Muscle of leg (tissue), 11 donors: Measurements from ENCODE around the gene WAC. TPM values are rescaled to one million over a fixed set of nuclear protein-coding genes. Genes with fewer than 3 reads are reported as not detected.

Experiments
- DNase-seq: peaks from one replicate; pipeline ENCODE4 v3.0.0; 2013
- H3K27ac ChIP-seq: one replicate; pipeline ENCODE4 v1.5.1; 2013; ENCODE audit warnings: mild to moderate bottlenecking, low read length, control low read depth
- H3K27me3 ChIP-seq: one replicate; pipeline ENCODE4 v1.6.1; 2013; ENCODE audit warnings: low read length; ENCODE audit not compliant: control insufficient read depth, insufficient read depth
- H3K36me3 ChIP-seq: one replicate; pipeline ENCODE4 v1.6.1; 2013; ENCODE audit warnings: low read length; ENCODE audit not compliant: control insufficient read depth, insufficient read depth
- H3K4me1 ChIP-seq: one replicate; pipeline ENCODE4 v1.6.1; 2013; ENCODE audit warnings: low read length; ENCODE audit not compliant: control insufficient read depth, insufficient read depth
- H3K4me3 ChIP-seq: one replicate; pipeline ENCODE4 v1.5.1; 2013; ENCODE audit warnings: low read length, control low read depth
- H3K9me3 ChIP-seq: replicated peaks from 2 replicates; pipeline ENCODE4 v1.6.1; 2013; ENCODE audit warnings: low read depth, low read length; ENCODE audit not compliant: control insufficient read depth
- WGBS: methylation state at CpG from one replicate; pipeline ENCODE4 v1.1.5; 2013; ENCODE audit warnings: missing lambda C conversion rate; ENCODE audit not compliant: insufficient coverage; 5-methylcytosine and 5-hydroxymethylcytosine counted together
- polyA plus RNA-seq, 8 donors: library from polyadenylated mRNA; unstranded; fragments of 120-200 nt; gene quantifications; one replicate each; pipeline versions ENCODE4 v1.2.1 to v1.2.3, GENCODE V29; 2013; ENCODE audit warnings: inconsistent platforms in 1 of 8, low replicate concordance in 1 of 8; ENCODE audit not compliant: insufficient read length in 8 of 8, insufficient read depth in 1 of 8
- total RNA-seq: library from RNA; stranded (reverse); fragments of 120-200 nt; gene quantifications from one replicate; pipeline ENCODE4 v1.2.4, GENCODE V29; 2013

The WAC gene
- total and polyA plus RNA-seq, 9 donors = 50.5 to 92.6 (median 80.2) TPM

- no peak for DNase-seq
- H3K9me3 ChIP-seq = no peaks in the 10 kb centered on the region
- no peaks in the 10 kb centered on the region for H3K27me3 ChIP-seq
- no peaks in the 10 kb centered on the region for H3K4me1 ChIP-seq
- H3K36me3 ChIP-seq = peaks cover 10% of the 10 kb centered on the region
- WGBS = 61% methylated on average over 2 of the region's 4 CpGs
- H3K4me3 ChIP-seq = no peak overlapping the region
- no peak overlapping the region for H3K27ac ChIP-seq
These were observed 44.6 kb downstream of the WAC start for GRCh38 chr10:28577506-28577905.

- Histone ChIP-seq H3K27me3 (no peaks in the 10 kb centered on the region), H3K9me3 (no peaks in the 10 kb centered on the region), H3K27ac (no peak overlapping the region), H3K4me1 (no peaks in the 10 kb centered on the region), H3K4me3 (no peak overlapping the region), H3K36me3 (peaks cover 10% of the 10 kb centered on the region)
- no CpG with 5 or more reads among the region's 2 CpGs for WGBS
- DNase-seq = no peak
These were observed 45.5 kb downstream of the WAC start for GRCh38 chr10:28578454-28578853.

GRCh38 chr10:28580825-28581224, 47.9 kb downstream of the WAC start:
- no peaks in the 10 kb centered on the region for H3K27me3 ChIP-seq
- H3K9me3 ChIP-seq = no peaks in the 10 kb centered on the region
- H3K4me1 ChIP-seq = no peaks in the 10 kb centered on the region
- no peak overlapping the region for H3K27ac ChIP-seq
- WGBS = no CpG with 5 or more reads among the region's 1 CpG
- H3K4me3 ChIP-seq = no peak overlapping the region
- H3K36me3 ChIP-seq = peaks cover 15% of the 10 kb centered on the region
- no peak for DNase-seq

GRCh38 chr10:28581916-28582315, 49.0 kb downstream of the WAC start:
- Histone ChIP-seq H3K4me1 (peaks cover 2% of the 10 kb centered on the region), H3K36me3 (peaks cover 15% of the 10 kb centered on the region)
- WGBS = 75% methylated on average over 1 of the region's 2 CpGs

GRCh38 chr10:28585076-28585475, 52.2 kb downstream of the WAC start:
- H3K9me3 ChIP-seq = no peaks in the 10 kb centered on the region
- no peak overlapping the region for H3K4me3 ChIP-seq
- H3K27me3 ChIP-seq = no peaks in the 10 kb centered on the region
- no peak overlapping the region for H3K27ac ChIP-seq
- no CpG with 5 or more reads among the region's 6 CpGs for WGBS
- H3K4me1 ChIP-seq = peaks cover 4% of the 10 kb centered on the region
- H3K36me3 ChIP-seq = peaks cover 13% of the 10 kb centered on the region
- DNase-seq = no peak

More at GRCh38 chr10:28581916-28582315, 49.0 kb downstream of the WAC start:
- H3K9me3 ChIP-seq = no peaks in the 10 kb centered on the region
- H3K27me3 ChIP-seq = no peaks in the 10 kb centered on the region
- no peak for DNase-seq
- no peak overlapping the region for H3K27ac ChIP-seq
- no peak overlapping the region for H3K4me3 ChIP-seq

GRCh38 chr10:28586176-28586575, 53.3 kb downstream of the WAC start:
- H3K36me3 ChIP-seq = peaks cover 16% of the 10 kb centered on the region
- no peak overlapping the region for H3K27ac ChIP-seq
- H3K4me1 ChIP-seq = peaks cover 4% of the 10 kb centered on the region

GRCh38 chr10:28587270-28587969, 54.5 kb downstream of the WAC start:
- WGBS = no CpG with 5 or more reads among the region's 5 CpGs
- H3K27me3 ChIP-seq = no peaks in the 10 kb centered on the region
- peak; percentile 82 for DNase-seq
- no peak overlapping the region for H3K4me3 ChIP-seq
- H3K4me1 ChIP-seq = peaks cover 4% of the 10 kb centered on the region
- H3K27ac ChIP-seq = peak overlapping the region; percentile 7
- H3K36me3 ChIP-seq = peaks cover 21% of the 10 kb centered on the region
- no peaks in the 10 kb centered on the region for H3K9me3 ChIP-seq

More at GRCh38 chr10:28586176-28586575, 53.3 kb downstream of the WAC start:
- DNase-seq = no peak
- Histone ChIP-seq H3K27me3 (no peaks in the 10 kb centered on the region), H3K4me3 (no peak overlapping the region), H3K9me3 (no peaks in the 10 kb centered on the region)
- no CpG with 5 or more reads among the region's 4 CpGs for WGBS

- H3K4me1 ChIP-seq = peaks cover 4% of the 10 kb centered on the region
- WGBS = no CpG with 5 or more reads among the region's 1 CpG
- H3K27me3 ChIP-seq = no peaks in the 10 kb centered on the region
- H3K9me3 ChIP-seq = no peaks in the 10 kb centered on the region
- no peak overlapping the region for H3K4me3 ChIP-seq
- peaks cover 21% of the 10 kb centered on the region for H3K36me3 ChIP-seq
- peak; percentile 81 for DNase-seq
- H3K27ac ChIP-seq = no peak overlapping the region
These were observed 55.0 kb downstream of the WAC start for GRCh38 chr10:28587970-28588290.

- Histone ChIP-seq H3K27ac (no peak overlapping the region), H3K4me1 (peaks cover under 1% of the 10 kb centered on the region)
- no CpG with 5 or more reads among the region's 1 CpG for WGBS
These were observed 60.0 kb downstream of the WAC start for GRCh38 chr10:28592953-28593352.

GRCh38 chr10:28593811-28594210, 60.9 kb downstream of the WAC start:
- Histone ChIP-seq H3K9me3 (no peaks in the 10 kb centered on the region), H3K27me3 (no peaks in the 10 kb centered on the region), H3K36me3 (peaks cover 16% of the 10 kb centered on the region), H3K4me3 (no peak overlapping the region), H3K27ac (no peak overlapping the region), H3K4me1 (no peaks in the 10 kb centered on the region)
- no CpG with 5 or more reads among the region's 2 CpGs for WGBS
- DNase-seq = no peak

More at GRCh38 chr10:28592953-28593352, 60.0 kb downstream of the WAC start:
- Histone ChIP-seq H3K4me3 (no peak overlapping the region), H3K9me3 (no peaks in the 10 kb centered on the region), H3K36me3 (peaks cover 16% of the 10 kb centered on the region), H3K27me3 (no peaks in the 10 kb centered on the region)
- DNase-seq = no peak

GRCh38 chr10:28594406-28594805, 61.5 kb downstream of the WAC start:
- no peaks in the 10 kb centered on the region for H3K9me3 ChIP-seq
- no peak overlapping the region for H3K4me3 ChIP-seq
- DNase-seq = no peak
- H3K4me1 ChIP-seq = no peaks in the 10 kb centered on the region
- no peaks in the 10 kb centered on the region for H3K27me3 ChIP-seq
- no CpG with 5 or more reads among the region's 5 CpGs for WGBS
- no peak overlapping the region for H3K27ac ChIP-seq
- H3K36me3 ChIP-seq = peaks cover 16% of the 10 kb centered on the region
